GM19324 (cell line): ENCODE data around the gene FOXJ3.

Source experiments
- ATAC-seq: cut with Tn5 transposase; IDR thresholded peaks from one replicate; pipeline ENCODE4 v1.9.1; 2021; ENCODE audit warnings: mild to moderate bottlenecking, moderate library complexity; ENCODE audit not compliant: unreplicated experiment, low FRiP score

Gene FOXJ3

DNA sequence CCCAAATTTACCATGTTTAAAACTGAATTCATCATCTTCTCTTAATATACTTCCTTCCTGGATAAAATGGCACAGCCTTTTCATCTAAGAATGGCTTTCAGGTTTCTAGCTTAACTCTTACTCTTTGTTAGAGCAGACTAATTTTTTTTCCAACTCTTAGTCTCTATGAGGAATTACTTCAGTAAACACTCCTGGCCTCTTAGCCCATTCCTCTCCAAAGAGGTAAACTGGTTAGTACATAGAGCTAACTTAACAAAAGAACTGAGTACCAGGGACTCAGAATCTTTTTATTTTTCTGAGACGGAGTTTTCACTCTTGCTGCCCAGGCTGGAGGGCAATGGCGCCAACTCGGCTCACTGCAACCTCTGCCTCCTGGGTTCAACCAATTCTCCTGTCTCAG is 21.1 kb downstream of the FOXJ3 start:
- ATAC-seq: no peak

DNA sequence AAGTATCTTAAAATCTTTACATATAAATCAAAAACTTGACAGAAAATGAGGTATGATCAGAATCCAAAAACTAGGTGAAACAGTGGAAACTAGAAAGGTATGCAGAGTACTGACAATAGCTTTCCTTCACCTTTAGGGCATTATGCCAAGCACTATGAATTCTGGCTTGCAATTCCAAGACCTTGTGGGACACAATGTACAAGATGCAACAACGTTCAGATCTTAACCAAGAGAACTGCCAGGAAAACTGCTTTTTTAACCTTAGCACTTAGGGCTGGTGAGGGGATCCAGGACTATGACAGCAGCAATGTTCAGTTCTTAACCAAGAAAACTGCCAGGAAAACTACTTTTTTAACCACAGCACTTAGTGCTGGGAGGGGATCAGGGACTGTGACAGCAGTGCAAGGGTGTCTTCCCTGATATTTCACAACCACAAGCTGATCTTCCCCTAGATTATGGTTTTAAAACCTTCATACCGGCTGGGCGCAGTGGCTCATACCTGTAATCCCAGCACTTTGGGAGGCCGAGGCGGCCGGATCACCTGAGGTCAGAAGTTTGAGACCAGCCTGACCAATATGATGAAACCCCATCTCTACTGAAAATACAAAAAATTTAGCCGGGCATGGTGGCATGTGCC is 22.3 kb downstream of the FOXJ3 start:
- ATAC-seq: no peak

DNA sequence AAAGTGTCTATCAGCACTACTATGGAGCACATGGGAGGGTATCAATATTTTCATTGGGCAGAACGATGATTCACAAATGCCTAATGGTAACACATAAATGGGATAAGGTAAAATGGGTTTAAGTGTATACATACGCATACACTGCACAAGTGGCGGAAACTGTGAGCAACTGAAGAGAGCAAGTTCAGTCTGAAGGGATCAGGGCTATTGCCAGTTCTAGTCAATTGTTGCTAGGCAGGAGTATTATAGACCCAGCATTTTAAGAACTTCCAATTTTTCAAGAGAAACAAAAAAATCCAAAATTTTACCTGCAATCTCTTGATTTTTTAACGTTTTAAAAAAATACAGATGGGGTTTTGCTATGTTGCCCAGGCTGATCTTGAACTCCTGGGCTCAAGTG is 23.1 kb downstream of the FOXJ3 start:
- ATAC-seq: no peak

DNA sequence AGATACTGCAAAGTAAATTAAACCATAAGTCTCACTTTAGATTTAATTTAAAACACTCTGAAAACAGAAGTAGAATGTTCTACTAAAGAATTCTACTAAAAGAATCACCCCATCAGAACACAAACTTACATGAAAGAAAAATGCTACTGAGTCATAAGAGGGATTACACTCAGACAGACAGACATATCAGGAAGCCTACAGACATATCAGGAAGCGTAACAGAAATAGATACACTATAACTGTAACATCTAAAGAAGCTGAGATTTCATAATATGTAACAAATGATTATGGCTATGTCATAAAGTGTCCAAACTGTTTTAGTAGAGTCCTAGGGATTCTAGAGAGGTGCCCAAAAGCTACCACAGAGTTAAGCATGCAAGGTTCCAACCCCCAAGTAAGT is 23.9 kb downstream of the FOXJ3 start:
- no peak for ATAC-seq

DNA sequence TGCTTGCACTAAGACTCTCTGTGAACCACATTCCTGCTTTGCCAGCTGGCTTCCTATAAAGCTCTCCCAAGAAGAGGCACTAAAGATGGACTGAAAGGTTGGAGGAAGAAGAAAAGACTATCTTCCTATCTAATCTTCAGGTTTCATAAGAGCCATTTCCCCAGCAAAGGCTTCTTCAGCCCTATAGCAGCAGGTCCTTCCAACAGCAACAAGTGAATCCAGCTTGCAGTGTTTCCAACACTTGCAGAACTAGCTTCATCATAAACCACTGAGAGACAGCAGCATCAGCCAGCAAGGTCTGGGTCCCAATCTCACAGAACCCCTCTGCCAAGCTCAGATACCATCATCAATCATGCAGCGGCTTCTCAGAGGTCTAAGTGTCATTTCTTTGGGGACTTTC is 28.1 kb downstream of the FOXJ3 start:
- no peak for ATAC-seq

DNA sequence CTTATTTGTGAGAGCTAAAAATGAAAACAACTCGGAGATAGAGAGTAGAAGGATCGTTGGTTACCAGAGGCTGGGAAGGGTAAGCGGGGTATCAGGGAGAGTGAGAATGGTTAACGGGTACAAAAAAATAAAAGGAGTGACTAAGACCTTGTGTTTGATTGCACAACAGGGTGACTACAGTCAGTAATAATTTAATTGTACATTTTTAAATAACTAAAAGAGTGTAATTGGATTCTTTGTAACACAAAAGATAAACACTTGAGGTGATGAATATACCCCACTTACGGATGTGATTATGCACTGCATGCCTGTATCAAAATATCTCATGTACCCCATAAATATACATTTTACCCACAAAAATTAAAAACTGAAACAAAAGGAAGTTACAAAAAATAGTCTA is 29.4 kb downstream of the FOXJ3 start:
- no peak for ATAC-seq

DNA sequence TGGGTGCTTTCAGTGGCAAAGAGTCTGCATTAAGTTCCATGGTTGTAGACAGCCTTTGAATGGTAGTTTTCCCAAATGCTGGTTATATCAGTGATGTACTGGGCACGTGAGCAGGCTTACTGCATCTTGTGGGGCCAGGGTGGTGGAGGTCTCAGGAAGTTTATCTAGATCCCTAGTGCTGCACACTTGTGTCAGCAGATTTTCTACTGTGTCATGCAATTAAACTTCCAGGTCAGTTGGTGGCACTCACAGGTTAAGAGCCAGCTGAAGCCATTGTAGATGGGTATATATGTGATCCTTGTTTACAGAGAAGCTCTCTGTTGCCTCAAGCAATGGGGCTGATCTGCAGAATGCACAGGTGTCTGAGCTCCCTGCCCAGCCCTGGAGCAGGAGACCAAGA is 33.0 kb downstream of the FOXJ3 start:
- no peak for ATAC-seq

DNA sequence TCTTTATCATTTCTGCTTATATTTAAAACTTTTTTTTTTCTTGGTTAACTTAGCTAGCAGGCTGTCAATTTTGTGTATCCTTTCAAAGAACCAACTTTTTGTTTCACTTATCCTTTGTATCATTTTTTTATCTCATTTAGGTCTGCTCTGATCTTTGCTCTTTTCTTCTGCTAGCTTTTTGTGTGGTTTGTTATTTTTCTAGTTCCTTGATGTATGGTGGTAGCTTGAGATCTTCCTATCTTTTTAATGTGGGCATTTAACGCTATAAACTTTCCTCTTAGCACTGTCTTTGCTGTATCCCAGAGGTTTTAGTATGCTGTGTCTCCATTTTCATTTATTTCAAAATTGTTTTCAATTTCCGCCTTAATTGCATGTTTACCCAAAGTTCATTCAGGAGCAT is 36.5 kb downstream of the FOXJ3 start:
- ATAC-seq: no peak

DNA sequence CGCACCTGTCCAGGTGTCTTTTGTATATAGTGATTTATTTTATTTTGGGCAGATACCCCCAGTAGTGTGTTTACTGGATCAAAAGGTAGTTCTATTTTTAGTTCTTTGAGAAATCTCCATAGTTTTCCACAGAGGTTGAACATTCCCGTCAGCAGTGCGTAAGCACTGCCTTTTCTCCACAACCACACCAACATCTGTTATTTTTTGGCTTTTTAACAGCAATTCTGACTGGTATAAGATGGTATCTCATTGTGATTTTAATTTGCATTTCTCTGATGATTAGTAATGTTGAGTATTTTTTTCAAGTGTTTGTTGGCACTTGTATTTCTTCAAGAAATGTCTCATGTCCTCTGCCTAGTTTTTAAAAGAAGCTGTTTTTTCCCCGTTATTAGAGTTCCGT is 39.2 kb downstream of the FOXJ3 start:
- no peak for ATAC-seq

DNA sequence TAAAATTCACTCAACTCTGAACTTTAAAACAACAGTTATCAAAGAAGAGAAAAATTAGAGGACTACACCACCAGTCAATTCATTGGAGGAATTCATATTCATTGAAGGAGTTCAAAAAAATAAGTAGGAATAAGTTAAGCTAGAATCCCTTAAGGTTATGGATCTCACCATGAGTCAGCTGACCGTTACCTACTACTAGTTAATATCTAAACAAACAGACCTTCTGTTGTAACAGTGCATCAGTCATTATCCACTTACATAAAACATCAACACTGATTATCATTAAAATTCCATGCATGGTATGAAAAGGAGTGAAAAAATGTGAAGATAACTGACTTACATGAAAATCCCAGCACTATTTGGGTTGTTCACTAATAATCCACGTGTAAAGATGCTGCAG is 44.9 kb downstream of the FOXJ3 start:
- ATAC-seq: no peak

DNA sequence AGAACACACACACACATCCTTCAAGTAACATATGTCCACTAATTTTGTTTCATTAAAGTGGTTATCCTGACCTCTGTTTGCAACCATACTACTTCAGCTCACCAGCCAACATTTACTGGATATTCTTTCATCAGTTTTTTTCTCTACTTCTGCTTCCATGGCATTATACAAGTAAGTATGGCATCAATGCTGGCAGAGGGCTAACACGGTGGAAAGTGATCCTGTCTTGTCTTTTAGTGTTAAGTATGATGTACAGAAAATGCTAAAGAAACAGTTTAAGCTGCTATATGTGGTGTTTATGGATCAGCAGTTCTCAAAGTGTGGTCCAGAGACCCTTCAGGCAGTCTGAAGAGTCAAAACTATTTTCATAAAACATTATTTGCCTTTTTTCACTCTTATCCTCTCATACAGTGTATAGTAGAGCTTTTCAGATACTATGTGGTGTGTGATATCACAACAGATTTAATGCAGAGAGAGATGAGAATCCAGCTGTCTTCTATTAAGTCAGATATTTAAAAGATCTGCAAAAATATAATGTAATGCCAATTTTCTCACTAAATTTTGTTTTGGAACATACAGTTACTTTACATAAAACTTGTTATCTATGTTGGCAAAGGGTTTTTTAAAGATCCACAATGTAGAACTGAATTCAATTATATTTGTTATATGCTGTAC is 46.6 kb downstream of the FOXJ3 start:
- ATAC-seq: no peak

DNA sequence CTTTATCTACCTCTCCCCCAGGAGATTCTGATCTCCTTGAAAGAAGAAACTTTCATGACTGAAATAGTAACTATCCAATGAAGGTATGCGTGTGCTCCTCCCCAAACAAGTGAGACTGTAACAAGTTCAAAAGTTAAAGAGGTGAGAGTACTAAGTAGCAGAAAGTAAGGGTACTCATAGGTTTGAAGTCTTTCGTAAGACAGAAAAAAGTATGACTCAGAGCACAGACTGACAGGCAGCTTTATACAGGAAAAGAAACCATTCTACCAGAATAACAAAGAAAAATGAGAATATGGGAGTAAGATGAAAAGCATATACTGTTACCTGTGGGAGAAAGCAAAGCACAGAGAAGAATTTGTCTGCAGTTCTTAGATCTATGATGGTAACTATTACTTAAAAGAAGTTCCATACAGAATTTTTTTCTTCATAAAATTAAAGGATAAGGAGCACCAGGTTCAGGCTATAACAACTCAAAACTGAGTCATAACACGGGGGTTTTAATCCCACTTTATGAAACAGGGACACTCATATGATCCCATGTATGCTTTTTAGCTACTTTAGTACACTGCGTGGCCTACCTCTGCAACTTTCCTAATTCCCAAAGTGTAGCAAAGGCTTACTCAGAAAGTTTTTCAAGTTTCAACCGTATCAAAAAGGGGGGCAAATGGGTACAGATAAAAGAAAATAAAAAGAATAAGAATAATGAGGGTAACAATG is 52.0 kb downstream of the FOXJ3 start:
- no peak for ATAC-seq

DNA sequence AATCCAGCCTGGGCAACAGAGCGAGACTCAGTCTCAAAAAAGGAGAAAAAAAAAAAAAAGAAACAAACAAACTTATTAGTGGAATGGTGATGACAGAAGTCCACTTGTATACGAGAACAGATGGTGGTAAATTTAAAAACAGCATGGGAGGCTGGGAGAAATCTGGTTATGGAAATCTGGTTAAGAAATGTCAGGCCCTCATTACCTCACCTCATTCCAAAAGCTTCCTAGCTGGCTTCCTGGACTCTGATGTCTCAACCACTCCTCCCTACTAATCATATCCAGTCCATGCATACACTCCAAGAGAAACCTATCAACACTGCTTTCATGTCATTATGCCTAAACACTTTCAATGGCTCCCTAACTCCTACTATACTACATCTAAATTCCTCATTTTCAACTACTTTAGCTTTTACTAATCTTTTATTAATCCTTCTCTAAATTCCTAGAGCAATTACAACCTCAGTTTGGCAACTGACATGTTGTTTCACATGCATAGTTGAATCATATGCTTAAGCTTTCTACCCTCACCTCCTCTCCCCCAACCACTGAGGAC is 52.9 kb downstream of the FOXJ3 start:
- no peak for ATAC-seq

DNA sequence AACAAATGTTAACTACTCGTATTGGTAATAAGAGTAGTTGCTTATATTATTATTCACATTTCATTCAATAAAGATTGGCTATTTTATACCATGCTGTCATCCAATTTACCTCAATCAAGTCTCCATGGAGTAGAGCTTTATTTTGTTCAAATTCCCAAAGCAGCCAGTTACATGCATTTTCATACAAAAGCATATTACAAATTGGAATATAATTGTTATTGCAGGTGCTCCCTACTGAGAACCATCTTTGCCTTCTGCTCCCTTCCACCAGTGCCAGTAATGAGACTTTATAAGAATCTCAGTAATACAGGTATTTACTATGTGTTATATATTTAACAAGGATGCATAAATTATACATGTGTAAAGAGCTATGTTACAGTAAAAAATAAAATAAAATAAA is 54.2 kb downstream of the FOXJ3 start:
- no peak for ATAC-seq

DNA sequence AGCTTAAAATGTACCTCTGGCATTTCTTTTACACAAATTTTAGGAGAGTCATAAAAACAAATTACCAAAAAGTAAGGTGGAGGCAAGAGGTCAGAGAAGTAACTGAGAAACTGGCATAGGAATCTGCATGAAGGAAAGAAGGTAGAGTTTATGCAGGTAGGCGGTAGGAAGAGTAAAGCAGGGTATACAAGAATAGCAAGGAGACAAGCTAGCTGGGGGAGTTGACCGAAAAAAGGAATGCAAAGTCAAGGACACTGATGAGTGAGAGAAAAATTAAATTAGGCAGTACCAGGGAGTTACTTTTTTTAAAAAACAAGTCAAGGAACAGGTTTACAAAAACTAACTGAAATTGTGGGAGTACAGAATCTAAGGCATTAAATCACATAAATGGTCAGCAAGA is 56.0 kb downstream of the FOXJ3 start:
- ATAC-seq: no peak

DNA sequence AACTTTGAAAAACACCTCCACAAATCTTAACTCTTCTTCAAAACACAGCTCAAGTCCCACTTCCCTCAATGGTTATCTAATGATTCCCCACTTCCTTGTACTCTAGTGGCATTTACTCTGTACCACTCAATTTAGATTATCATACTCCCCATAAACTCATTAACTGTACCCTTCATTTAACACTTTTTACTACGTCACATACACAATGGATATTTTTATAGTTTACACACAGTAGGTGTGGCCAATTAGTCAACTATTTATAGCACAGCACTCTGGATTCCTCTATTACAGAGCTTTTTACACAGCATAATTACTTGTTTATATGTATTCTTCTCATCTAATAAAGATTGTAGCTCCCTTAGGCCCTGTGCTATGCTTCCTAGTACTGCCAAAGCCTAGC is 62.1 kb downstream of the FOXJ3 start:
- ATAC-seq: no peak

DNA sequence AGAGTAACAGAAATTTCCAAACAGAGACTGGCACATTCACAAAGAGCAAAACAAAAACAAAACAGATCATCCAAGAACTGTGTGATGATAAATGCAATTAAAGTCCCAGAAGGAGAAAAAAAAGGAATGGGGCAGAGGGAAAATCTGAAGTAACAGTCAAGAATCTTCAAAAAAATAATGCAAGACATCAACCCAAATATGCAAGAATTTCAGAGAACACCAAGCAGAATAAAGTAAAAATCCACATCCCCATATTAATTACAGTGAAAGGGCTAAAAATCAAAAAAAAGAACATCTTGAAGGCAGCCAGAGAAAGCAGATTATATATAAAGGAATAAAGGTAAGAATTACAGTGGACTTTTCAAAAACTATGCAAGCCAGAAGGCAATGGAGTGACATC is 67.1 kb downstream of the FOXJ3 start:
- no peak for ATAC-seq

DNA sequence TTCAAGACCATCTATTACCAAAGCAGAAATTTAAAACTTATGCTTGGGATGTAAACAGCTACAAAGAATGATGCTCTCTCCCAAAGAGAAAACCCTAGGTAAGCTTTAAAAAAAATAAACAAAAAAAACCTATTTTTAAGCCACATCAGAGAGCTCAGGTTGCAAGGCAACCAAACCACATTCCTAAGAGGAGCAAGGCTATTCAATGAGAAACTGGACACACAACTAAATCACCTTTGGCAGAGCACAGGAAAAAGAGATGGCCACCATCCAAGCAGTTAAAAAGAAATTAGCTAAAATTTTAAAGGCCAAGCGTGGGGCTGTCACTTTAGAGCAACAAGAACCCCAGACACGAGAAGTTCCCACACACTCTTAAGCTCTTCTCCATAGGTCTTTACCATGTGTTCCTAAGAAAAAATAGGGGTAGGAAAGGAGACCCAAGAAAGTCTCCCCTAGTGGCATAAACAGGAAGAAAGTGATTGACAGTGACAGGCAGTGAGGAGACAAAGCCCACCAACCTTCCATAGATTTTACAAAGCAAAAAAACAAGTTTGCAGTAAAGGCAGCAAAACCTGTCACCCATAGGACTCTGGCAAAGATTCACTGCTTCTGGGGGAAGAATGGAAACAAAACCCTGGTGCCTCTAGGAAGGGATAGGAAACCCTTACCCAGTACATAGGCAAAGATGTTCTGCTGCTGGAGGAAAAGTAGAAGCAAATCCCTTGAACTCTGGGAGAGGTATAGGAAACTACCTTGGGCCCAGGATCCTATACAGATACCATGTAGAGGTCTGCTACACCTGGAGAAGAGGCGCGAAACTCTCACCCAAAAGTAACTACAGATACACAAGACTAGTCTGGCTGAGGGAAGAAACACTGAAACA is 68.5 kb downstream of the FOXJ3 start:
- no peak for ATAC-seq

DNA sequence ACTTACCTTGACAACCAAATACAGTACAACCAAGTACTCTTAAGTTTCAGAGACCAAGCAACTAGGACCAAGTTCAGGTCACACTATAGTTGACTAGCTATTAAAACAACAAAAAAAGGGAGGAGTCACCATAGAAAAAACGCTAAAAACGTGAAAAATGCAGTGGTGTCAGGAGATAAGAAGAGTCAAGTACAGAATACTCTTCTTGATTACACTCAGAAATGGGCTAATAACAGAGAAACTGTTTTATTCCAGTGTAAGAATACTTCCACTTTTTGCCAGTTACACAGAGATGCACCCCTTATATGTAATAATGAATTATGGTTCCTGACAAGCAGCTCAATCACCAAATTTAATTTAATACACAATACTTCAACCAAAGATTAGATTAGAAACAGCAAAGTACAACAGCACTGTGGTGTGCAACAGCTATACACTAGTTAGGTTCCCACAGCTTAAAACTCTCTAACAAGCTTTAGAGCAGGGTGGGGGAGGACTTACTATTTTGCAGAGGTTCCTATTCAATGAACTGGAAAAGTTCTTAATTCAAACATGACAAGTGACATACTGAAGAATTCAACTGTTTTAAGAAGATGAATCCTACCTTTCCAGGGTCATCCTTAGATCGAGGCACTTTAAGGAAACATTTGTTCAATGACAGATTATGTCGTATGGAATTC is 70.4 kb downstream of the FOXJ3 start:
- no peak for ATAC-seq

DNA sequence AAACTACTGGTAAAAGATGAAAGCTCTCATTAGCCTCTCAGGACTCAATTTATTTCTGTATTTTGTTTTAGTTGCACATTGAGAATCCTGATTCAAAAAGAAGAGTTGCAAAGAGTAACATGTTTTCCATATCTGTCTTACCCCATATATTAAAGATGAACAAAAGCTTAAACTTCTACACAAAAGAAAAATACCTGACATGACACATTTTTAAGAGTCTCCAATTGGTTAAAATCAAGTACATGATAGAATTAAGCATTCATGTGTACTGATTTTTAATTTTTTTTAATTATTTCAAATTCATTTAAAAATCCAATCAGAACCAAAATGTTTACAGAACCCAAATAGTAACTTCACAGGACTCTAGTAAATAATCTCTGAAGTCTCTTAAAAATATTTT is 72.0 kb downstream of the FOXJ3 start:
- no peak for ATAC-seq
